ENCODE measurements around the gene RAVER1.

DNA sequence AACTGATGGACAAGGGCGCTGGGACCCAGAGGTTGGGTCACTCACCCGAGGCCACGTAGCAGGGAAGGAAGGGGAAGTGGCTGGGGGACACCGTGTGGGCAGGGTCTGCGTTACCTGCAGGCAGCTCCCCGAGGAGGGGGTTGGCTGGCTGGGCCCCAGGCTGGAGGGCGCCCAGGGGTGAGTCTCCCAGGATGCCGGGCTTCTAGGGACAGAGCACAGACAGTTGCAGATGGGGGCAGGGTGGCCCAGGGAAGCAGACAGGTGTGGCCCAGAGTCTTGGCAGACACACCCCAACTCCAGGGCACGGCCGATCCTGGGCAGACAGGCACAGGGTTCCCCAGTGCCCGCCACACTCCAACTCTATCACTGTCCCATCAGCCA, 11.9 kb downstream of the RAVER1 start:
- TF ChIP-seq, protein P1, sequence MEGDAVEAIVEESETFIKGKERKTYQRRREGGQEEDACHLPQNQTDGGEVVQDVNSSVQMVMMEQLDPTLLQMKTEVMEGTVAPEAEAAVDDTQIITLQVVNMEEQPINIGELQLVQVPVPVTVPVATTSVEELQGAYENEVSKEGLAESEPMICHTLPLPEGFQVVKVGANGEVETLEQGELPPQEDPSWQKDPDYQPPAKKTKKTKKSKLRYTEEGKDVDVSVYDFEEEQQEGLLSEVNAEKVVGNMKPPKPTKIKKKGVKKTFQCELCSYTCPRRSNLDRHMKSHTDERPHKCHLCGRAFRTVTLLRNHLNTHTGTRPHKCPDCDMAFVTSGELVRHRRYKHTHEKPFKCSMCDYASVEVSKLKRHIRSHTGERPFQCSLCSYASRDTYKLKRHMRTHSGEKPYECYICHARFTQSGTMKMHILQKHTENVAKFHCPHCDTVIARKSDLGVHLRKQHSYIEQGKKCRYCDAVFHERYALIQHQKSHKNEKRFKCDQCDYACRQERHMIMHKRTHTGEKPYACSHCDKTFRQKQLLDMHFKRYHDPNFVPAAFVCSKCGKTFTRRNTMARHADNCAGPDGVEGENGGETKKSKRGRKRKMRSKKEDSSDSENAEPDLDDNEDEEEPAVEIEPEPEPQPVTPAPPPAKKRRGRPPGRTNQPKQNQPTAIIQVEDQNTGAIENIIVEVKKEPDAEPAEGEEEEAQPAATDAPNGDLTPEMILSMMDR (IDR thresholded peaks at IDR 0.05), result no peak
- no peak for TF ChIP-seq POLR2A (IDR thresholded peaks at IDR 0.05; ENCODE audit: low read depth)
